SIG-M5 treated with dmso at 0.1 percent for 504 hours (cell line): ENCODE results near the gene KIF17.
A peak's percentile ranks its signal among the peaks of the same experiment; 100 is the strongest.

Experiments used
- DNase-seq: peaks from one replicate; lab custom pipeline; 2025; ENCODE audit not compliant: unreplicated experiment; lab: John Stamatoyannopoulos, UW

The KIF17 gene

DNA sequence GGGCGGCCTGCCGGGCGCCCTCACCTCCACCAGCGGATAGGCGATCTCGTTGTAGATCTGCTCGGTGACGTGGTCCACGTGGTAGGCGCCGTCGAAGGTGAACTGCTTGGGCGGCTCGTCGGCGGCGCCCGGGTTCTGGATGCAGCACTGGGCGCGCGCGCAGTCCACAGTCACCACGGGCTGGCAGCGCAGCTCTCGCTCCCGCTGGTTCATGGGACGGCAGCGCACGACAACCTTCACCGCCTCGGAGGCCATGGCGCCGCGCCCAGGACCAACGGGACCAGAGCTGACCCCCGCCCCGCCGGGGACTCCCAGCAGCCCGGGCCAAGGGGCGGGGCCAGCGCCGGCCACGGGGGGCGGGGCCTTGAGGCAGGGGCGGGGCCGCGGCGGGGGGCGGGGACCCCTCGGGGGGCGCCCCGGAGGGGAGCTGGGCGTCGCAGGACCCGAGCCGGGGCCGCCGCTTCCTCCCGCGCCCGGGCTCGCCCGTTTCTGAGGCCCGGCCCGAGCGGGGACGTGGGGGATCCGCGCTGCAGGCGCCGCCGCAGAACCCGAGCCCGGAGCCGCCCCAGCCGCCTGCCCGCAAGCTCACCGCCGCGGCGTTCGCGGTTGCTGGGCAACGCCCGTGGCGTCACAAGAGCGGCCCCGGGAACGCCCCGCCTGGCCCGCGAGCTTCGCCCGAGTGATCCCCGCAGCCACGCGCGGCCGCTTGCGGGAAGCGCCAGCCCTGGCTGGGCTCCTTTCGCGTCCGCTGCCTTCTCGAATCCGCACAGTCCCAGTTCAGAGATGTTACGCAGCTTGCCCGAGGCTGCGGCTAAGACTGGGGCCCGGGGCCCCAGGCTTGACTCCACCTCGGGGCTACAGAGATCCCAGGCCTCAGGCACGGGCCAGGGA is at the start of gene KIF17:
Gene KIF17 (minus strand): TSS at position 556 of the 891 bp plus-strand sequence. CDS start 301 bp downstream, at position 255.
- DNase-seq: peak; percentile 40

DNA sequence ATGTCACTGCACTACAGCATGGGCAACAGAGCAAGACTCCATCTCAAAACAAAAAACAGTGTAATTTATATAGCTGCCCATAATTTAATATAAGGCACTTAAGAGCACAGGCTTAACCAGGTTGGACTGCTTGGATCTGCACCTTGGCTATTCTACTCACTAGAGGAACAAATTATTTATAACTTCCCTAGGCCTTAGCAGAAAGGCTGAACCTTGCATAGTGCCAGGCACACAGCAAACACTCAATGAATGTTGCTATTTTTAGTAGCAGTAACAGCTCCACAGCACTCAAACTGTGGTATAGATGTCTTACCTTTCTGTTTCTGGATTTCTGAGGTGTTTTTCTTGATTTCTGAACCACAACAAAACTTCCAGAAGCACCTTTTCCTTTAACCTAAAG is 49.5 kb upstream of the KIF17 start:
- DNase-seq: no peak

DNA sequence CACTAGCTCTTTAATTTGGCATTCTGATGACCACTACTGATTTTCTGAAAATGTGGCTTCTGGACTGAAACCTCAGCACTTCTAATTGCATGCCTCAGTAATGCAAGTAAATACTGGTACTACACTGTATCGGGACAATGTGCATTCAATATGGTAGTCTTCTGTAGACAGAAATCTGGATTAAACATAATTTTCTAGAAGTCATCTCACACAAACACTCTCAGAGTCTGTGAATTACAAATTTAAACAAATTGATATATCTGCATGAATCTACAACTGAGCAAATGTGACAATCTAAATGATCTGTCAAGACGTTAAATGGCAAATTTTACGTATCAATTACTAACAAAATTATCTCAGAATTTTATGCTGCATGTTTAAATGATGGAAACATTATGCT is 45.6 kb upstream of the KIF17 start:
- DNase-seq: no peak

DNA sequence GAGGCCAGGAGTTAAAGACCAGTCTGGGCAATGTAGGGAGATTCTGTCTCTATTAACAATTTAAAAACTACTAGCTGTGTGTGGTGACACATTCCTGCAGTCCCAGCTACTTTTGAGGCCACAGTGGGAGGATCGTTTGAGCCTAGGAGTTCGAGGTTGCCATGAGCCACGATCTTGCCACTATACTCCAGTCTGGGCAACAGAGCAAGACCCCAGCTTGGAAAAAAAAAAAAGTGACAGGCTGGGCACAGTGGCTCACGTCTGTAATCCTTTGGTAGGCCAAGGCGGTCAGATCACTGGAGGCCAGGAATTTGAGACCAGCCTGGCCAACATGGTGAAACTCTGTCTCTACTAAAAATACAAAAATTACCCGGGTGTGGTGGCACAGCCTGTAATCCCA is 42.5 kb upstream of the KIF17 start:
- no peak for DNase-seq

DNA sequence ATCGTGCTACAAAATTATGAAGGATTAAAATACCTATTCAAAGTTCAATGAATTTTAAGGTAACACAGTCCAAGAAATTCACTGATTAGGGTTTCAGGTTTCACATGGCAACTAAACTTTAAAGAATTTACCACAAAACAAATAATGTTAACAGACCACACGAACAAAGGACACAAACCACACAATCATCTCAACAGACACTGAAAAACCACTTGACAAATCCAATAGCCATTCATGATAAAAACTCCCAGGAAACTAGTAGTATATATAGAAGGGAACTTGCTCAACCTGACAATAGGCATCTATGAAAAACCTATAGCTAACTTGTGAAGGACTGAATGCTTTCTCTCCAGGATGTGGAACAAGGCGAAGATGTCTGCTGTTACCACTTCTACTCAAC is 35.8 kb upstream of the KIF17 start:
- no peak for DNase-seq

GRCh38 chr1:20751462-20751990 is 33.7 kb upstream of the KIF17 start:
- no peak for DNase-seq

GRCh38 chr1:20742671-20743070 is 24.9 kb upstream of the KIF17 start:
- DNase-seq: no peak

GRCh38 chr1:20740781-20741180 is 23.0 kb upstream of the KIF17 start:
- DNase-seq: no peak

GRCh38 chr1:20739225-20739624 is 21.4 kb upstream of the KIF17 start:
- no peak for DNase-seq

DNA sequence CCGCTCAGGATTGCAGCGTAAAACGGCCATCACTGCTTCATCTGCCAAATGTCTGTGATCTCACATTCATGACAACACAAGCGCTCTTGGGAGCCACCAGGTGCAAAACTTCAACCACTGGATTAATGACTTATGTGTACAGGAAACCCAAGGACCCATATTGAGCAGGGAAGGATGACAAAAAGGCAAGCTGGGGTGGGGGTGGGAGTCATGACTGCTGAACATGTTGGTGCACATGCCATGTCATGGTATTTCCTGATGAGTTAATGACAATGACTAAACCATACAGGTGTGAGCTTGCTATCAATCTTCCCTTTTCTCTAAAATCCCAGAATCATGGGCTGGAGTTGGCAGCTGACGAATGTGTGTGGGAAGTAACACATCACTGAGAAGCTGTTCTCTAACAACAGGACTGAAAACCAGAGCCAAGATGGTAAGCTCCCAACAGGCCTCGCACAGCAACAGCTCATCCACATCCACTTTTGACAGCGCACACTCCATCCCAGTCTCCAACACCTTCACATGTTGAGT is 17.8 kb upstream of the KIF17 start:
- DNase-seq: no peak

DNA sequence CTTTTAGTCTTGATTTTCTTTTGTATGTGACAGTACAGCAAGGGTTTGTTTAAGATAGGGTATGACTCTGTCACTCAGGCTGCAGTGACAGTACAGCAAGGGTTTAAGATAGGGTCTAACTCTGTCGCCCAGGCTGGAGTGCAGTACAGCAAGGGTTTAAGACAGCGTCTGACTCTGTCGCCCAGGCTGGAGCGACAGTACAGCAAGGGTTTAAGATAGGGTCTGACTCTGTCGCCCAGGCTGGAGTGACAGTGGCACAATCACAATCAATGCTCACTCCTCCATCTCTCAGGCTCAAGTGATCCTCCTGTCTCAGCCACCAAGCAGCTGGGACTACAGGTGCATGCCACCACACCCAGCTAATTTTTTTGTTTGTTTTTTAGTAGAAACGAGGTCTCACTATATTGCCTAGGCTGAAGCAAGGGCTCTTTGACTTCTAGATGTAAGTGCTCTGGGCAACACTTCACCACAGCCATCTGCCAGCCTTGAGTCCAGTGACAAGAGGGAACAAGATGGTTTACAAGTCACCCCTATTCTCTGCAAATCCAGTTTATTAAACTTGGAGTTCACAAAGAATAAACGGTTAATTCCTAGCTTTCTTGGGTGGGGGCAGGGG is 15.7 kb upstream of the KIF17 start:
- no peak for DNase-seq

- peak; percentile 64 for DNase-seq
Measured at GRCh38 chr1:20732588-20733359, 15.0 kb upstream of the KIF17 start, which contains the start of gene SH2D5. TSS of gene SH2D5 (minus strand) at chr1:20732703. CDS start at chr1:20728044, 4,659 bp downstream.

- DNase-seq: no peak
Measured at GRCh38 chr1:20732071-20732587, 14.3 kb upstream of the KIF17 start.

GRCh38 chr1:20731057-20731991 is 13.5 kb upstream of the KIF17 start:
- DNase-seq: no peak

- DNase-seq: no peak
Measured at GRCh38 chr1:20730690-20731056, 12.9 kb upstream of the KIF17 start.

DNA sequence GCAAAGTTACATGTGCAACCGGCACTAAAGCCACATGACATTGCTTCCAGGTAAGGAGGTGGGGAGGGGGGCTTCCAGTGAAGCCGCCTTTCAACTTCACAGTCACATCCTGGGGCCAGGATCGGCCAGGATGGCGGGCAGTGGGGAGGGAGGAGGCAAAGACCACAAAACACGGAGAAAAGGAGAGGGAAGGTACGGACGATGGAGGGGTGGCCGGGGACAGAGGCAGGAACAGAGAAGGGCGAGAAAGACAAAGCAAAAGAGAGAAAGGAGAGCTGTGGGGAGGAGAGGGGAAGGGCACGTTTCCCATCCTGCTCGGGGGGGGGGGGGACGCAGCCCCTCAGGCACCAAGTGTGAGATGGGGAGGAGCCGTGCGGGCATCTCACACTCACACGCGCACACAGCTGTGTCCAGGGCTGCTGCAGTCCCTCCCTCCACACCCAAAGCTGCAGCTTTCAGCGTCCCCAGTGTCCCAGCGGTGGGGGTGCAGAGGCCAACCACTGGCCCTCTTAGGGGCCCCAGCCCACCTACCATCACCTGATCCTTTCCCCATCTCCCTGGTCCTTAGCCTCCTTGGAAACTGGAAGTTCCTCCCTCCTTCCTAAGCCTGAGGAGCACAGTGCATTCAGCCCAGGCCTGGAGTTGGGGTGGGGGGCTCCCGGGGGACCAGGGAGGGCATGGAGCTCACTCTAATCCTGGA is 12.3 kb upstream of the KIF17 start:
- DNase-seq: no peak

- DNase-seq: no peak
Measured at GRCh38 chr1:20729155-20729931, 11.5 kb upstream of the KIF17 start.

DNA sequence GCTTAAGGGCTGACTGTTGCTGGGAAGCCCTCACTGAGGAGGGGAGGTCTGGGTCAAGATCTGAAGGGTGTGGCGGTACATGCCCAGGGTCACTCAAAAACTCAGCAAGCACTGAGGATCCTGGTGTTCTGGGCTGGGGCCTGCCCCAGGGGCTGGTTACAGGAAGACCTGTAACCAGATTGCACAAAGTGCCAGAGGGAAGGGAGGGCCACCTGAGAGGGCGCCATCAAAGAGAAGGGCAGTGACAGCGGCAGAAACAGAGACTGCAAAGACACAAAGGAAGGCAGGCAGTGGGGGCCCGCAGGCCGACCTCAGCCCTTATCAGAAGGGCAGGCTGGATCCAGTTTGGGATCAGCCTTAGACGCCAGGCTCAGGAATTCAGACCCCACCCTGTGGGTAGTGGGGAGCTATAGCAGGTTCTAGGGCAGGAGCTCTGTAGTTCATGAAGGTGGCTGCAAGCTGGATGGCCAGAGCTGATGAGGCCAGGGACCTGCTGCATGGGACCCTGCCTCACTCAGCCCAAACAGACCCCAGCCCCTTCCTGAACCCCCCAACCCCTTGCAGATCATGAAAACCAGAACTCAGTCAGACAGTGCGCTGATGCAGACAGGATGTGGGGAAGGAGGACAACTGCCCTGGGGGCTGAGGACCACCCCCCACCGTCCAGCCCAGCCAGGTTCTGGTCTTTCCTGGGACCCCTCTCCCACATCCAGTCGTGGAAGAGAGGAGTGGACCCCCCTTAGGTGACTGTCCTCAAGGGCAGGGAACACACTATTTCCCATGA is 10.8 kb upstream of the KIF17 start:
- no peak for DNase-seq
